Osteoblast (primary cell): ENCODE data around the gene PDE8B. TPM values are rescaled to one million over a fixed set of nuclear protein-coding genes. Genes with fewer than 3 reads are reported as not detected.

Experiments used
- DNase-seq: peaks from one replicate; pipeline ENCODE4 v3.0.0; 2011; ENCODE audit warnings: low spot score, mixed read lengths; ENCODE audit not compliant: insufficient read length; ENCODE audit errors: missing footprints
- H2AFZ ChIP-seq: 2 replicates; pipeline ENCODE4 v1.6.0; 2011; ENCODE audit warnings: mild to moderate bottlenecking, low read length
- H3K27ac ChIP-seq: 2 replicates; pipeline ENCODE4 v1.5.1; 2011; ENCODE audit warnings: mild to moderate bottlenecking, low read depth, low read length, moderate library complexity
- H3K27me3 ChIP-seq: 2 replicates; pipeline ENCODE4 v1.6.0; 2012; ENCODE audit warnings: mild to moderate bottlenecking, control low read depth, inconsistent platforms, low read length, moderate library complexity; ENCODE audit not compliant: insufficient read depth
- H3K36me3 ChIP-seq: 2 replicates; pipeline ENCODE4 v1.5.1; 2011; ENCODE audit warnings: mild to moderate bottlenecking, low read length, control low read depth, moderate library complexity; ENCODE audit not compliant: insufficient read depth
- H3K4me1 ChIP-seq: 2 replicates; pipeline ENCODE4 v1.5.1; 2011; ENCODE audit warnings: mild to moderate bottlenecking, low read length, control low read depth, moderate library complexity; ENCODE audit not compliant: insufficient read depth
- H3K4me2 ChIP-seq: 2 replicates; pipeline ENCODE4 v1.6.0; 2011; ENCODE audit warnings: mild to moderate bottlenecking, low read length; ENCODE audit not compliant: insufficient read depth
- H3K4me3 ChIP-seq: fragments of 200-600 bp; sonication (generic); 3 replicates; pipeline ENCODE4 v1.5.1; 2012; ENCODE audit warnings: mild to moderate bottlenecking, low read length, inconsistent platforms; ENCODE audit not compliant: insufficient read depth
- H3K79me2 ChIP-seq: 2 replicates; pipeline ENCODE4 v1.6.0; 2012; ENCODE audit warnings: mild to moderate bottlenecking, low read length, control low read depth, inconsistent platforms; ENCODE audit not compliant: insufficient read depth
- H3K9me3 ChIP-seq: 2 replicates; pipeline ENCODE4 v1.5.1; 2011; ENCODE audit warnings: low read depth, low read length, control low read depth
- H4K20me1 ChIP-seq: 2 replicates; pipeline ENCODE4 v1.6.0; 2012; ENCODE audit warnings: mild to moderate bottlenecking, low read length, control low read depth; ENCODE audit not compliant: insufficient read depth
- total RNA-seq: library from RNA; depleted of rRNA; stranded (reverse); fragments of >200 nt; gene quantifications from 2 replicates; pipeline ENCODE4 v1.2.3, GENCODE V29; 2012
- TF ChIP-seq, protein P1 (sequence below): IDR thresholded peaks from 2 replicates; pipeline ENCODE4 v1.5.1; 2011; ENCODE audit warnings: mild to moderate bottlenecking, low read depth, low read length, moderate library complexity; ENCODE audit errors: extremely low read depth

The PDE8B gene
- total RNA-seq, 1 donor, result under 0.01 TPM

DNA sequence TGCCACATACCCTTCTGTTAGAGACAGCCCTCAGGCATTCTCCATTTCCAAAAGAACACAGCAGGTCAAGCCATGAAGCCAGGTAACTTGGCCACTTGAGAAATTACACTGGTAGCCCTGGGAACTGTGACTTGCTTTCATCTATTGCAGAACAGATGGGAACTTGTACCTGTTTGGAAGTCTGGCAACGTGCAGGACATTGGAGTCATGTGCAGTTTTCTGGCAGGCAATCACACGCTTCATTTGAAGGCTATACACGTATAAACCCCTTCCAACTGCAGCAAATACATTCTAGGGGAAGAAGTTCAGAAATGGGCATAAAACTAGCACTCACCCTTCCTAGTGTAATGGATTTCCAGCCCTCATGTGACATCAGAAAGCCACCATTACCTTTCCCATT is 227.6 kb downstream of the PDE8B start:
- TF ChIP-seq, protein P1, sequence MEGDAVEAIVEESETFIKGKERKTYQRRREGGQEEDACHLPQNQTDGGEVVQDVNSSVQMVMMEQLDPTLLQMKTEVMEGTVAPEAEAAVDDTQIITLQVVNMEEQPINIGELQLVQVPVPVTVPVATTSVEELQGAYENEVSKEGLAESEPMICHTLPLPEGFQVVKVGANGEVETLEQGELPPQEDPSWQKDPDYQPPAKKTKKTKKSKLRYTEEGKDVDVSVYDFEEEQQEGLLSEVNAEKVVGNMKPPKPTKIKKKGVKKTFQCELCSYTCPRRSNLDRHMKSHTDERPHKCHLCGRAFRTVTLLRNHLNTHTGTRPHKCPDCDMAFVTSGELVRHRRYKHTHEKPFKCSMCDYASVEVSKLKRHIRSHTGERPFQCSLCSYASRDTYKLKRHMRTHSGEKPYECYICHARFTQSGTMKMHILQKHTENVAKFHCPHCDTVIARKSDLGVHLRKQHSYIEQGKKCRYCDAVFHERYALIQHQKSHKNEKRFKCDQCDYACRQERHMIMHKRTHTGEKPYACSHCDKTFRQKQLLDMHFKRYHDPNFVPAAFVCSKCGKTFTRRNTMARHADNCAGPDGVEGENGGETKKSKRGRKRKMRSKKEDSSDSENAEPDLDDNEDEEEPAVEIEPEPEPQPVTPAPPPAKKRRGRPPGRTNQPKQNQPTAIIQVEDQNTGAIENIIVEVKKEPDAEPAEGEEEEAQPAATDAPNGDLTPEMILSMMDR, result no peak

DNA sequence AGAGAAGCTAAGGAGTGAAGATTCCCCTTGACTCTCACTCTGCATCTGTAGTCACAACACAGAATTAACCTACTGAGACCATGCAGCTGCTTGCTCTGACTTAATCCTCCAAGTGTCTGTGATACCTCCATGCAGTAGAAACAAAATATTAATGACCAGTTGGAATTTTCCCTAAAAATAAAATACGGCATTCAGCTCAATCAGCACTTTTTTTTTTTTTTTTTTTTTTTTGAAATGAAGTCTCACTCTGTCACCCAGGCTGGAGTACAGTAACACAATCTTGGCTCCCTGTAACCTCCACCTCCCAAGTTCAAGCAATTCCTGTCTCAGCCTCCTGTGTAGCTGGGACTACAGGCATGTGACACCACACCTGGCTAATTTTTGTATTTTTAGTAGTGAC is 233.2 kb downstream of the PDE8B start:
- Histone ChIP-seq H3K36me3 (peaks cover 10% of the 10 kb centered on the region), H3K9me3 (no peaks in the 10 kb centered on the region), H3K27me3 (no peaks in the 10 kb centered on the region), H3K4me2 (no peak overlapping the region), H4K20me1 (no peaks in the 10 kb centered on the region), H3K27ac (no peak overlapping the region), H2AFZ (no peak overlapping the region), H3K79me2 (peaks cover 2% of the 10 kb centered on the region), H3K4me1 (no peaks in the 10 kb centered on the region), H3K4me3 (no peak overlapping the region)
- no peak for DNase-seq
- TF ChIP-seq, protein P1, result no peak

More for the DNA sequence above, 227.6 kb downstream of the PDE8B start:
- H3K36me3 ChIP-seq, result peaks cover 8% of the 10 kb centered on the region
- H3K9me3 ChIP-seq, result no peaks in the 10 kb centered on the region
- no peak overlapping the region for H3K4me2 ChIP-seq
- no peak overlapping the region for H2AFZ ChIP-seq
- no peak overlapping the region for H3K4me3 ChIP-seq
- no peak overlapping the region for H3K27ac ChIP-seq
- no peaks in the 10 kb centered on the region for H3K4me1 ChIP-seq
- no peaks in the 10 kb centered on the region for H3K79me2 ChIP-seq
- no peaks in the 10 kb centered on the region for H4K20me1 ChIP-seq
- H3K27me3 ChIP-seq, result no peaks in the 10 kb centered on the region
- DNase-seq, result no peak

DNA sequence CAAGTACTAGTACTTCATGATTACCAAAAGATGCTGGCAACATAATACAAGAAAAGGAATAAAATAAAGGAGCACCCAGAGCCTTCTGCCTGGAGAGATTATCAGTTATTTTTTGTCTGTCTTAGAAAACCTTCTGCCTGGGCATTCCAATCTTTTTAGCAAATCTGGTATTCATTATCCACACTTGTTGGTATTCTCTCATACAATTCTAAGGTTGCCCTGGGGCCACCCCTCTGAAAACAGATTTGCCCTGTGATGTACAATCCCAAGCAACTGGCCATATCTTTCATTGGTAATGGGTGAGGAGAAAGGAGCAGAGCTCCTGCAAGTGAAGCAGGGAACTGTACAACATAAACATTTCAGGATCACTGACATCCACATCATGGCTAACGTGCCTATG is 233.9 kb downstream of the PDE8B start:
- Histone ChIP-seq H3K27me3 (no peaks in the 10 kb centered on the region), H3K79me2 (peaks cover 2% of the 10 kb centered on the region), H2AFZ (no peak overlapping the region), H3K4me3 (no peak overlapping the region), H3K4me2 (no peak overlapping the region), H4K20me1 (no peaks in the 10 kb centered on the region), H3K4me1 (no peaks in the 10 kb centered on the region), H3K36me3 (peaks cover 17% of the 10 kb centered on the region), H3K9me3 (no peaks in the 10 kb centered on the region), H3K27ac (no peak overlapping the region)
- TF ChIP-seq, protein P1, result no peak
- no peak for DNase-seq

DNA sequence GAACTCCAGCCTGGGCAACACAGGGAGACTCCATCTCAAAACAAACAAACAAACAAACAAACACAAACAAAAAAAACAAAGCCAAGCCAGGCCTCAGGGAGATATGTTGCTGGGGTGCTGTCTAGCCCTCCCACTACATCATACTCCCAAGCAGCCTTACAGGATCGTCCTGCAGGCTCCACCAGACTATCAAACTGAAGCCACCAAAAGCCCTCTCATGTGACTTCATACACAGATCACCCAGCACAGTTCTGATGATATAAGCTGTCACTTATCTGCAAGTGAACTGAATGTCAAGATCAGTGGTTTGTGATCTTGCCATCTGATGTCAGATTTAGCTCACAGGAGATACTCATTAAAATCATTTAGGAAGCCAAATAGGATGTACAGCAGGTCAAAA is 238.4 kb downstream of the PDE8B start:
- H3K27me3 ChIP-seq, result no peaks in the 10 kb centered on the region
- no peaks in the 10 kb centered on the region for H3K9me3 ChIP-seq
- TF ChIP-seq, protein P1, result no peak
- H4K20me1 ChIP-seq, result no peaks in the 10 kb centered on the region
- H3K4me2 ChIP-seq, result no peak overlapping the region
- H2AFZ ChIP-seq, result no peak overlapping the region
- no peak overlapping the region for H3K4me3 ChIP-seq
- peaks cover 16% of the 10 kb centered on the region for H3K36me3 ChIP-seq
- no peak for DNase-seq
- H3K79me2 ChIP-seq, result peaks cover 2% of the 10 kb centered on the region
- no peaks in the 10 kb centered on the region for H3K4me1 ChIP-seq
- no peak overlapping the region for H3K27ac ChIP-seq
